GM10266 (cell line): ENCODE results near the gene BBLN.

ENCODE experiments used
- DNase-seq: peaks from one replicate; pipeline ENCODE4 v3.0.0; 2012; ENCODE audit errors: extremely low spot score
- TF ChIP-seq, protein P1 (sequence below): IDR thresholded peaks from 2 replicates; pipeline ENCODE4 v1.5.1; 2012; ENCODE audit warnings: mild to moderate bottlenecking, low read depth; ENCODE audit not compliant: control insufficient read depth, insufficient read depth; ENCODE audit errors: missing control alignments

Gene BBLN

GRCh38 chr9:128138001-128138400 lies 22.1 kb upstream of the BBLN start:
- TF ChIP-seq, protein P1, sequence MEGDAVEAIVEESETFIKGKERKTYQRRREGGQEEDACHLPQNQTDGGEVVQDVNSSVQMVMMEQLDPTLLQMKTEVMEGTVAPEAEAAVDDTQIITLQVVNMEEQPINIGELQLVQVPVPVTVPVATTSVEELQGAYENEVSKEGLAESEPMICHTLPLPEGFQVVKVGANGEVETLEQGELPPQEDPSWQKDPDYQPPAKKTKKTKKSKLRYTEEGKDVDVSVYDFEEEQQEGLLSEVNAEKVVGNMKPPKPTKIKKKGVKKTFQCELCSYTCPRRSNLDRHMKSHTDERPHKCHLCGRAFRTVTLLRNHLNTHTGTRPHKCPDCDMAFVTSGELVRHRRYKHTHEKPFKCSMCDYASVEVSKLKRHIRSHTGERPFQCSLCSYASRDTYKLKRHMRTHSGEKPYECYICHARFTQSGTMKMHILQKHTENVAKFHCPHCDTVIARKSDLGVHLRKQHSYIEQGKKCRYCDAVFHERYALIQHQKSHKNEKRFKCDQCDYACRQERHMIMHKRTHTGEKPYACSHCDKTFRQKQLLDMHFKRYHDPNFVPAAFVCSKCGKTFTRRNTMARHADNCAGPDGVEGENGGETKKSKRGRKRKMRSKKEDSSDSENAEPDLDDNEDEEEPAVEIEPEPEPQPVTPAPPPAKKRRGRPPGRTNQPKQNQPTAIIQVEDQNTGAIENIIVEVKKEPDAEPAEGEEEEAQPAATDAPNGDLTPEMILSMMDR, result no peak
- DNase-seq, result no peak

DNA sequence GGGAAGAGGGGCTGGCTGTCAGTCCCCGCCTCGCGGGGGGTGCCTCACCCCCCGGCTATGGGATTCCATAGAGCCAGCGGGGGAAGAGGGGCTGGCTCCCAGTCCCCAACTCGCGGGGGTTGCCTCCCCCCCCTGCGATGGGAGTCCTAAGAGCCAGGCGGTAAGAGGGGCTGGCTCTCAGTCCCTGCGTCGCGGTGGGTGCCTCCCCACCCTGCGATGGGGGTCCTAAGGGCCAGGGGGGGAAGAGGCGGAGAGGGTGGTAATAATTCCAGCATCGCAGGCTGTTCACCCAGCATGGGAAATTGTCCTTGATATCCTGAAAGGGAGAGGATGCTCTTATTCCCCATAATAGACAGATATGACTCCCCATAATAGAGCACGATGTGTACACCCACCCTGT lies 20.4 kb upstream of the BBLN start:
- TF ChIP-seq, protein P1, result no peak
- DNase-seq, result no peak

DNA sequence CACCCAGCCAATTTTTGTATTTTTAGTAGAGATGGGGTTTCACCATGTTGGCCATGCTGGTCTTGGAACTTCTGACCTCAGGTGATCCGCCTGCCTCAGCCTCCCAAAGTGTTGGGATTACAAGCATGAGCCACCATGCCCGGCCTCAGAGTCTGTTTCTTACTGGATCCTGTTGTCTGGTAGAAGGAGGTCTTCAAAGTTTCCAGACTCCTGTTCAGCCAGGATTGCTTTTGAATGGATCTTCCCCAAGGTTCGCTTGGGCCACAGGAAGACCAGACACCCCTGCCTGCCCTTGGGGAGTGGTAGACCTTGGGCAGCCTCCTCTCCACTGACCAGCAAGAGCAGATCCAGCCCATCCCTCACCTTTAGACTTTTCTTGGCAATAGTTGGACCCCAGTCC lies 18.5 kb upstream of the BBLN start:
- TF ChIP-seq, protein P1, result no peak
- DNase-seq, result no peak

GRCh38 chr9:128142061-128142460 lies 18.0 kb upstream of the BBLN start:
- no peak for DNase-seq
- TF ChIP-seq, protein P1, result no peak

- TF ChIP-seq, protein P1, result no peak
- no peak for DNase-seq
Measured at GRCh38 chr9:128142596-128142995, 17.5 kb upstream of the BBLN start.

- TF ChIP-seq, protein P1, result no peak
- DNase-seq, result no peak
Measured at GRCh38 chr9:128143525-128144238, 16.4 kb upstream of the BBLN start.
